NCI-H510A treated with DMSO at 0.1 percent for 48 hours (cell line): ENCODE results near the gene PPP1R9A.
A peak's percentile ranks its signal among the peaks of the same experiment; 100 is the strongest.

Experiments used
- DNase-seq: peaks from one replicate; lab custom pipeline; 2025; lab: John Stamatoyannopoulos, UW

The PPP1R9A gene

GRCh38 chr7:95321720-95322119 lies 414.3 kb downstream of the PPP1R9A start:
- no peak for DNase-seq

- DNase-seq, result no peak
Observed at GRCh38 chr7:95322396-95322795, 415.0 kb downstream of the PPP1R9A start.

- DNase-seq, result no peak
Observed at GRCh38 chr7:95322854-95323253, 415.5 kb downstream of the PPP1R9A start.

GRCh38 chr7:95323410-95324129 lies 416.2 kb downstream of the PPP1R9A start:
- no peak for DNase-seq

GRCh38 chr7:95324431-95324830 lies 417.0 kb downstream of the PPP1R9A start, which contains the start of gene PON1:
PON1 (minus strand) TSS chr7:95324532; CDS start chr7:95324475, 57 bp downstream.
- DNase-seq, result peak; percentile 17

- no peak for DNase-seq
Observed at GRCh38 chr7:95327356-95327755, 420.0 kb downstream of the PPP1R9A start.

GRCh38 chr7:95330204-95330960 lies 423.0 kb downstream of the PPP1R9A start:
- DNase-seq, result no peak

GRCh38 chr7:95330961-95331337 lies 423.6 kb downstream of the PPP1R9A start:
- no peak for DNase-seq

- no peak for DNase-seq
Observed at GRCh38 chr7:95334447-95334846, 427.1 kb downstream of the PPP1R9A start.

GRCh38 chr7:95335093-95335492 lies 427.7 kb downstream of the PPP1R9A start:
- no peak for DNase-seq

GRCh38 chr7:95338832-95339231 lies 431.4 kb downstream of the PPP1R9A start:
- DNase-seq, result no peak

- DNase-seq, result no peak
Observed at GRCh38 chr7:95340491-95340890, 433.1 kb downstream of the PPP1R9A start.

- DNase-seq, result no peak
Observed at GRCh38 chr7:95342029-95342428, 434.6 kb downstream of the PPP1R9A start.

- DNase-seq, result no peak
Observed at GRCh38 chr7:95342642-95343307, 435.4 kb downstream of the PPP1R9A start.
